Fibroblast of skin of left quadriceps (primary cell): ENCODE measurements around the gene RPSA.
"Not testable (repeated sequence)": the region's sequence is repeated elsewhere in the genome, so short reads cannot be mapped to it uniquely, and the experiment has no call there.

Experiments
- DNase-seq, 2 experiments: peaks; one replicate each; pipeline ENCODE4 v3.0.0-alpha.2; 2013; ENCODE audit warnings: low read depth in 2 of 2

The RPSA gene

DNA sequence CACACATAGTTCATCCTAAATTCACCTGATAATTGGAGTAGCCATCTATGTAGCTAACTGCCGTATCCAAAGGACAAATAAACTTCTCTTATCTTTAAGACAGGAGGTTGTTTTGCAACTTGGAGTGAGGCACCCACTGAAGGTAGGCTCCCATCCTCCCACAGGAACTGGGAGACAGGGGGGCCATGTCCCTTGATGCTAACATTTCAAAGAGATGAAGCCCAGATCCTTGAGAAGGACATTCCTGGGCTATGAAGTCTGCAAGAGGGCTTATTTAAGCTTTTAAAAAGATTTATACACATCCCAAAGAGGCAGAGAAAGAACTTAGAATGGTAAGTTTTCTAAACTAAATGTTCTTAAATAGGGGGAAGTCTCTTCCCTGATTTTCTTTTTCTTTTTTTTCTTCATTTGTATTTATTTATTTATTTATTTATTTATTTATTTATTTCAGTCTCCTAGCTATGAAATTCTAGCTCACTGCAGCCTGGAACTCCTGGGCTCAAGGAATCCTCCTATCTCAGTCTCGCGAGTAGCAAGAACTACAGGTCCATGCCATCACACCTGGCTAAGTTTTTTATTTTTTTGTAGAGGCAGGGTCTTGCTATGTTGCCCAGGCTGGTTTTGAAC lies 48.2 kb downstream of the RPSA start:
- DNase-seq = no peak

DNA sequence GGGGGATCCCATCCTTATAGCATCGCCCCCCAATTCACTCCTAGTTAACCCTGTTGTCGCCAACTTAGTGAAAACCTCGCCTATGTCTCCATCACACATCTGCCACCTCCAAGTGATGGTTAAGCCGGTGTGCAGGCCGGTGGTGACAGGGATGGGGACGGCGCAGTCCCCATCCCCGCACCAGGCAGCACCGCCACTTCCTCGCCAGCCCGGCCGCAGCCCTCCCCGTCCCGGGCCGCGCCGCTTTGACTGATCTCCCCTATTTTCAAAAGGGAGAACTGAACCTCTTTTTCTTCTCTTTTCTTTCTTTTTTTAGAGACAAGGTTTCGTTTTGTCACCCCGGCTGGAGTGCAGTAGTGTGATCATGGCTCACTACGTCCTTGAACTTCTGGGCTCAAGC lies 49.6 kb downstream of the RPSA start:
- DNase-seq = no peak

DNA sequence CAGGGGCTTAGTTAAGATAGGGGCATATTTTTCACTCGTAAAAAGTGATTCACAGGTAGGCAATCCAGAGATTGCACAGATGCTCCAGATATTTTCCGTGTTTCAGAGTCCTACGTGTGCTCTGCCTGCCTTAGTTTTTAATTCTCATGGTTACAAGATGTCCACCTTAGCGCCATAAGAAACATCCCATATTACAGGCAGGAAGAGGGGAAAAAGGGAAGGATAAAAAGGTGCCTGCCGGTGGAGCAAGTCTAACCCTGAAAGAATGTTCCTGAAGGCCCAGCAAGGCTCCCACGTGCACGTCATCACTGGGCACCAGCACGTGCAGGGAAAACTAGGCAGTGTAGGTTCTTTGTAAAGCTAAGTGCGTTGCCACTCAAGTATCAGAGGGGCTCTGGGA lies 50.8 kb downstream of the RPSA start:
- DNase-seq = no peak

DNA sequence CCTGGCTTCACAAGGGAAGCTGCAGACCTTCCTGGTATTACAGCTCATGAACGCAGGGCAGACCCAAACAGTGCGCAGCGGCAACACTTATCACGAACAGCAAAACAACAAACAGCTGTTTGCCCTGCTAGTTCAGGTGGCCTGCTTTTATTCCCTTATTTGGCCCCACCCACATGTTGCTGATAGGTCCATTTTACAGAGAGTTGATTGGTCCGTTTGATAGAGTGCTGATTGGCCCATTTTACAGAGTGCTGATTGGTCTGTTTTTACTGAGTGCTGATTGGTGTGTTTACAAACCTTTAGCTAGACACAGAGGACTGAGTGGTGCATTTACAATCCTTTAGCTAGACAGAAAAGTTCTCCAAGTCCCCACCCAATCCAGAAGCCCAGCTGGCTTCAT lies 52.1 kb downstream of the RPSA start:
- DNase-seq = not testable (repeated sequence)

DNA sequence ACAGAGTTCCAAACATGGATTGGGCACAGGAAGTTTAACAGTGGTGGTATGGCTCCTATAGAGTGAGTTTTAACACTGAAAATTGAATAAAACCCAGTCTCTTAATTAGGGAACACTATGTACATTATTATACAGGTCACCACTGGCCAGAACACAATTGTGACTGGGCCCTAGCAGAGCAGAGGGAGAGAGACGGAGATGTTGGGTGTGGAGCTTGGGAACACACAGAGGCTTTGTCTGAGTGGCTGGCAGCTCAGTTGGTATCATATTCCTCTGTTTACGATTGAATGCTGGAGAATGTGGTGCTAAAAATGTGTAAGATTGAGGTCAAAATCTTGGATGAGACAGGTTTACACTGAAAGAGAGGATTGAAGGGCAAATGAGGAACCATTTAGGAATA lies 54.2 kb downstream of the RPSA start:
- no peak for DNase-seq
